GM12872 (cell line): Measurements from ENCODE around the gene OR10C1.

Source experiments
- CTCF ChIP-seq: IDR thresholded peaks from 3 replicates; pipeline ENCODE4 v1.5.1; 2011; ENCODE audit warnings: low read depth, mild to moderate bottlenecking, low read length, moderate library complexity; ENCODE audit not compliant: insufficient read depth

The OR10C1 gene

GRCh38 chr6:29478740-29479139 lies 39.6 kb downstream of the OR10C1 start:
- no peak for TF ChIP-seq CTCF

- no peak for TF ChIP-seq CTCF
These were observed 40.5 kb downstream of the OR10C1 start for GRCh38 chr6:29479560-29479959.

GRCh38 chr6:29483186-29483585 lies 44.1 kb downstream of the OR10C1 start:
- no peak for TF ChIP-seq CTCF

- no peak for TF ChIP-seq CTCF
These were observed 44.6 kb downstream of the OR10C1 start for GRCh38 chr6:29483735-29484134.

- no peak for TF ChIP-seq CTCF
These were observed 47.5 kb downstream of the OR10C1 start for GRCh38 chr6:29486577-29486976.

GRCh38 chr6:29487131-29487530 lies 48.0 kb downstream of the OR10C1 start:
- TF ChIP-seq CTCF, result no peak

GRCh38 chr6:29487660-29488059 lies 48.6 kb downstream of the OR10C1 start, which contains the start of gene MAS1L:
Gene MAS1L, minus strand, starts transcription at chr6:29487956. Its CDS starts 54 bp downstream, at chr6:29487902.
- TF ChIP-seq CTCF, result no peak

GRCh38 chr6:29488874-29489273 lies 49.8 kb downstream of the OR10C1 start:
- no peak for TF ChIP-seq CTCF
